Adipocyte (in vitro differentiated cells): ENCODE data around the gene MARVELD1.
"Not testable (repeated sequence)": the region's sequence is repeated elsewhere in the genome, so short reads cannot be mapped to it uniquely, and the experiment has no call there.

ENCODE experiments used
- DNase-seq: peaks from one replicate; pipeline ENCODE4 v3.0.0-alpha.2; 2015; ENCODE audit warnings: low read depth
- H3K27me3 ChIP-seq: replicated peaks from 2 replicates; pipeline ENCODE4 v1.7.0; 2013; ENCODE audit warnings: mild to moderate bottlenecking, low read length, moderate library complexity; ENCODE audit not compliant: control insufficient read depth, insufficient read depth
- H3K36me3 ChIP-seq: 2 replicates; pipeline ENCODE4 v1.7.0; 2013; ENCODE audit warnings: low read length, mild to moderate bottlenecking, moderate library complexity; ENCODE audit not compliant: control insufficient read depth, insufficient read depth, severe bottlenecking
- H3K4me1 ChIP-seq: 2 replicates; pipeline ENCODE4 v1.7.0; 2013; ENCODE audit warnings: mild to moderate bottlenecking, low read length, moderate library complexity; ENCODE audit not compliant: control insufficient read depth, insufficient read depth
- H3K4me3 ChIP-seq: 2 replicates; pipeline ENCODE4 v1.7.0; 2013; ENCODE audit warnings: mild to moderate bottlenecking, low read length, moderate library complexity
- H3K9ac ChIP-seq: 2 replicates; pipeline ENCODE4 v1.7.0; 2013; ENCODE audit warnings: mild to moderate bottlenecking, low read length, moderate library complexity
- H3K9me3 ChIP-seq: 2 replicates; pipeline ENCODE4 v1.7.0; 2013; ENCODE audit warnings: mild to moderate bottlenecking, low read length, moderate library complexity; ENCODE audit not compliant: control insufficient read depth

The MARVELD1 gene

GRCh38 chr10:97698072-97698655 lies 15.4 kb upstream of the MARVELD1 start:
- H3K9me3 ChIP-seq, H3K27me3 ChIP-seq: not testable (repeated sequence)

DNA sequence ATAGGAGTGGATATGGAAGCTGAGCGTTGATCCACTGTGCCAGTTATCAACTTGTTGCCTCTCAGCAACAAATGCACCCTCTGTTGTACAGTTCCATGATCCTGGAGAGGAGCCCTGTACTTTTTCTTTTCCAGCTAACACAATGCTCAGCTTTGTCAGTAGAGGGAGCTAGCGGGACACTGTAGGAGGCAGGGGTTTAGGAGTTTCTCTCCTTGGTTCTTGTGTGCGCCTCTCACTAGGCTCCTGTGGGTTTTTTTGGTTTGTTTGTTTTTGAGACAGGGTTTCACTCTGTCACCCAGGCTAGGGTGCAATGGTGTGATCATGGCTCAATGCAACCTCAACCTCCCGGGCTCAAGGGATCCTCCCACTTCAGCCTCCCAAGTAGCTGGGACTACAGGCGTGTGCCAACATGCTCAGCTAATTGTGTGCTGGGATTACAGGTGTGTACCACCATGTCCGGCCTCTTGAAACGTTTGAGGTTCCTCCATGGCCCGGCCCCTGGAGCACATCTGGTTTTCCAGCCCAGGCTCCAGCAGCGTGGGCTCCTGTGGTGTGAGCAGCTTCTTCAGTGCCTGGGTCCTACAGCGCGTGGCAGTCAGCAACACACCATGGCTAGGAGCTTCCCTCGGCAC lies 12.0 kb upstream of the MARVELD1 start:
- H3K9ac ChIP-seq: no peak overlapping the region
- no peaks in the 10 kb centered on the region for H3K36me3 ChIP-seq
- peaks cover 6% of the 10 kb centered on the region for H3K4me1 ChIP-seq
- DNase-seq: peak; percentile 92
- no peaks in the 10 kb centered on the region for H3K27me3 ChIP-seq
- H3K4me3 ChIP-seq: no peak overlapping the region
- H3K9me3 ChIP-seq: no peaks in the 10 kb centered on the region

More at GRCh38 chr10:97698072-97698655, 15.4 kb upstream of the MARVELD1 start:
- not testable (repeated sequence) for H3K9ac ChIP-seq, DNase-seq, H3K4me3 ChIP-seq, H3K4me1 ChIP-seq, H3K36me3 ChIP-seq

DNA sequence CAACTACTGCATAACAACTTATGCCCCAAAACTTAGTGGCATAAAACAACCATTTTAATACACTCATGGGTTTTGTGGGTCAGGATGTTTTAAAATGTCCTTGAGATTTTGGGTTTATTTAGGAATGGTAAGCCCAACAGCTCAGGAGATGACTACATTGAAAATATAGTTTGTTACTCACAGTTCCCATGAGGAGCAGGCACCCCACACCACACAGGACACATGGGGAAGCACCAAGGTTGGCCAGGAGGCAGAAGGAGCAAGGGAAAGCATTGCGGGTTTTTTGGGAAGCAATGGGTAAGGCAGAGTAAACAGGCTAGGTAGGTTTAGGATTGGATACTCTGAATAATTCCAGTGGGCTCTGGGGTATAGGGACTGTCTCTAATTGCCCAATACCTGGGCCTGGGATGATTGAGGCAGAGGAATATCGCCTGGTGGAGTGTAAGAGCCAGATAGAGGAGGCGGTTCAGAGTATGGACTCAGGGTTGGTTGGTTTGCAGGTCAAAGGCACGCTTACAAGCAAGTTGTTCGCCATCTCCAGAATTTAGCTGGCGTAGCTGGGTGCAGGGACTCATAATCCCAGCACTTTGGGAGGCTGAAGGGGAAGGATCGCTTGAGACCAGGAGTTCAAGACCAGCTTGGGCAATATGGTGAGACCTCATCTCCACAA lies 10.0 kb upstream of the MARVELD1 start:
- H3K4me3 ChIP-seq: no peak overlapping the region

DNA sequence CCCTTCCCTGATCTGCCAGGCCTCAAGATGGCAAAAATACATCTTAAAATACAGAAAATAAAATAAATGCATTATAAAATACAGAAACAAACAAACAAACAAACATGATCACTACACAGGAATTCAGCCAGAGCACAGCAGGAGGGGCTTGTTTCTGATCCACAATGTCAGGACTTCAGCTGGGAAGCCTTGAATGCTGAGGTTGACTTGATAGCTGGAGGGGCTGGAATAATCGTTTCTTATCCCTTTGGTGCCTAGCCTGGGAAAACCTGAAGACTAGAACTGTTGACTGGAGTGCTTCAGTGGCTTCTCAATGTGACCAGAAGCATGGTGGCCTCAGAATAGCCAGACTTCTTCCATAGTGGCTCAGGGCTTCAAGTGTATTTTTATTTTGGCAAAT lies 9.2 kb upstream of the MARVELD1 start:
- Histone ChIP-seq H3K27me3 (no peaks in the 10 kb centered on the region), H3K4me3 (no peak overlapping the region), H3K36me3 (no peaks in the 10 kb centered on the region), H3K9me3 (no peaks in the 10 kb centered on the region), H3K4me1 (peaks cover 10% of the 10 kb centered on the region), H3K9ac (no peak overlapping the region)
- DNase-seq: no peak

More for the DNA sequence above, 10.0 kb upstream of the MARVELD1 start:
- DNase-seq: no peak
- Histone ChIP-seq H3K9me3 (no peaks in the 10 kb centered on the region), H3K27me3 (no peaks in the 10 kb centered on the region), H3K36me3 (no peaks in the 10 kb centered on the region), H3K9ac (no peak overlapping the region), H3K4me1 (peaks cover 6% of the 10 kb centered on the region)

DNA sequence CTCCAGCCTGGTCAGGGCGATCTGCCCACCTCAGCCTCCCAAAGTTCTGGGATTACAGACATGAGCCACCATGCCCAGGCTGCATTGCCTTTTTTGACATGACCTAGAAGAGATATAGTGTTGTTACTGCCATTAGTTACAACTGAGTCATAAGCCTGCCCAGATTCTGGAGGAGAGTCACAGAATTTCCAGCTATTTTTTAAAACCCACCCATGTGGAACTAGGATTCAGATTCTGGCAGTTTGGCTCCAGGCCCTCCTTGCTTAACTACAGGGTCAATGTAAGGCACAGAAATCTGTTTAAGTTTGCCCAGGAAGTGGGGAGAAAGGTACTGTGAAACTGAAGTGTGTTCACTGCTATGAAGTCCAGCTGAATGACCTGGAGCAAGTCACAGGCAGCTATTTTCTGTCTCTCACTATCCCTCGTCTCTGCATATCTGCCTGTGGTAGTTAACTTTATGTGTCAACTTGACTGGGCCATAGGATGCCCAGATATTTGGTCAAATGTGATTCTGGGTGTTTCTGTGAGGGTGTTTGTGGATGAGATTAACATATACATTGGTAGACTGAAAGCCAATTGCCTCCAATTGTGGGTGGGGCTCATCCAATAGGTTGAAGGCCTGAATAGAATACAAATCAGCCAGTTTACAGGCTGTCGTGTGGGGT lies 8.4 kb upstream of the MARVELD1 start:
- Histone ChIP-seq H3K27me3 (no peaks in the 10 kb centered on the region), H3K36me3 (no peaks in the 10 kb centered on the region), H3K9me3 (no peaks in the 10 kb centered on the region), H3K4me1 (peaks cover 10% of the 10 kb centered on the region), H3K9ac (no peak overlapping the region), H3K4me3 (no peak overlapping the region)
- DNase-seq: no peak

GRCh38 chr10:97707134-97707861 lies 6.2 kb upstream of the MARVELD1 start:
- no peak for DNase-seq
- H3K9me3 ChIP-seq: no peaks in the 10 kb centered on the region
- no peaks in the 10 kb centered on the region for H3K27me3 ChIP-seq
- no peaks in the 10 kb centered on the region for H3K36me3 ChIP-seq
- no peak overlapping the region for H3K4me3 ChIP-seq
- H3K4me1 ChIP-seq: peaks cover 12% of the 10 kb centered on the region
- no peak overlapping the region for H3K9ac ChIP-seq

GRCh38 chr10:97708167-97708566 lies 5.4 kb upstream of the MARVELD1 start:
- Histone ChIP-seq H3K4me1 (peaks cover 18% of the 10 kb centered on the region), H3K4me3 (no peak overlapping the region)
- DNase-seq: no peak

DNA sequence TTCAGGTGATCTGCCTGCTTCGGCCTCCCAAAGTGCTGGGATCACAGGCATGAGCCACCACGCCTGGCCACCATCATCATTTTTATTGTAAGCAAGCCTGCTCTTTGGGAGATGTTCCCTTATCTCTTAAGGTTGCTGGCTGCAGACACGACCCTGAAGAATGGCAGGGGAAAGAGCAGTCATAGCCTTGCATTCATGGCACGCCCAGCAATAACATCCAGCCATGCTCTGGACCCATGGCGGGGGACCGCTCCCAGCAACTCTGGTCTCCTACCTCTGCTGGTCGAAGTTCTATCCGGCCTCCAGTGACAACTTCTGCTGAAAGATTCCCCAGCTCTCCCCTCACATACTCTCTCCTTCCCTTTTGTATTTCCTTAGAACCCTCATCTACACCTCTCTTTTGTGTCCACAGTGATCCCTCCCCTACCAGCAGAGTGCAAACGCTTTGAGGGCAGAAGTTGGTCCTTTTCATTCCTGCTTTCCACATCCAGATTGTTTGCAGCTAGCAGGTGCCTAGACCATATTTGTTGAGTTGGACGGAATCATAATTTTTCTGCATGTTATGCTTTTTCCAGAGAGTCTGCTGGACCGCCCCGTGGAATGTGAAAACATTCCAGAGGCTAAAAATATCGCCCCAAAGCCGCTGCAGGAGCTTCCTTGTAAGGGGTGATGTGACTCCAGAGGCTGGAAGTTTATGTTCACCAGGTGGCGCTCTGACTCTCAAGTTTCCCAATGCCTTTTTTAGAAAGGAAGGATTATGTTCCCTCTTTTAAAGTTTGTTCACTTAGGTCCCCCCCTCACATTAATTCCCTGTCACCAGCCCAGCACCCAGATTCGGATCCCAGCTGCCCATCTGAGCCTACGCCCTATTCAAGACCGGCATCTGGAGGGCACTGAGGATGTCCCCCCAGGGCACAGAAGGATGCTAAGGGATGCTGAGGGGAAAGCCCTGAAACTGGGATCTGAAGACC lies 4.3 kb upstream of the MARVELD1 start:
- peak; percentile 94 for DNase-seq
- Histone ChIP-seq H3K4me3 (no peak overlapping the region), H3K4me1 (peaks cover 19% of the 10 kb centered on the region), H3K9ac (no peak overlapping the region), H3K36me3 (no peaks in the 10 kb centered on the region), H3K27me3 (no peaks in the 10 kb centered on the region), H3K9me3 (no peaks in the 10 kb centered on the region)

More at GRCh38 chr10:97708167-97708566, 5.4 kb upstream of the MARVELD1 start:
- Histone ChIP-seq H3K9ac (no peak overlapping the region), H3K36me3 (no peaks in the 10 kb centered on the region), H3K27me3 (no peaks in the 10 kb centered on the region), H3K9me3 (no peaks in the 10 kb centered on the region)

DNA sequence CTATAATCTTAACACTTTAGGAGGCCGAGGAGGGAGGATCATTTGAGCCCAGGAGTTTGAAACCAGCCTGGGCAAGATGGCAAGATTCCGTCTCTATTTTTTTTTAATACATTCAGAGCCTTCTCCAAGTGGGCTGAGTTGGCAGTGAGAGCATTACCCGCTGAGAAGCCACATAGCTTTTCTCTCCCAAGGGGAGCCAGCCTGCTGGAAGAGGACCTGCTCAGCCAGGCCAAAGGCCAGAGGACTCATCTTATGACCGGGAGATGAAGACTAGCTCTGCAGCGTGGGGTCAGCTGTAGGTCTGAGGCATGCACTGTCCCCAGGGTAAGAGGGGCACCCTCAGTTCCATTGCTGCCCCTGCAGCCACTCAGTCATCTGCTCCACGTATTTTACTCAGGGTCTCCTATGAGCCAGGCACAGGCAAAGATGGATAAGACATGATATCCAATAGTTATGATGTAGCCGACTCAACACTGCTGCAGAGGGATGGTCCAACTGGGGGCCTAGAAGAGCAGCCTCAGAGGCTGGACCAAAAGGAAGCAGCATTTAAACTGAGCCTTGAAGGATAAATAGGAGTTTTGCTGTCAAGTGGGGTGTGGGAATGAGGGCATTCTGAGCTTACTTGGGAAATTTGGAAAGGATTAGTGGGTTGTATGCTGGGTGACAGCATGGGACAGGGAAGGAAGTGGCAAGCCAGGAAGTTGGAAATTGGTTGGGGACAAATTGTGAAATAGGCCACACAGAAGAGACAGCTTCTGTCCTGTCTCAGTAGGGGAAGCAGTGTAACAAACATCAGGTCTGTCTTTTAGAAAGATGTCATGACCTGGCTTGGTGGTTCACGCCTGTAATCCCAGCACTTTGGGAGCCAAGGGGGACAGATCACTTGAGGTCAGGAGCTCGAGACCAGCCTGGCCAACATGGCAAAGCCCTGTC lies 1.6 kb upstream of the MARVELD1 start:
- Histone ChIP-seq H3K4me3 (no peak overlapping the region), H3K9me3 (no peaks in the 10 kb centered on the region), H3K36me3 (no peaks in the 10 kb centered on the region), H3K27me3 (no peaks in the 10 kb centered on the region), H3K9ac (no peak overlapping the region), H3K4me1 (peaks cover 34% of the 10 kb centered on the region)
- DNase-seq: no peak
